GM12891 (cell line): ENCODE measurements around the gene RIMBP2.
"Not testable (repeated sequence)": the region's sequence is repeated elsewhere in the genome, so short reads cannot be mapped to it uniquely, and the experiment has no call there.

Source experiments
- DNase-seq: peaks from one replicate; pipeline ENCODE4 v3.0.0; 2011; ENCODE audit warnings: low spot score; ENCODE audit not compliant: insufficient read length
- FAIRE-seq: peaks from 2 replicates; lab custom pipeline; 2011; peaks lifted over from hg19 to GRCh38; lab: Jason Lieb, UNC
- PAX5 ChIP-seq: IDR thresholded peaks from 2 replicates; pipeline ENCODE4 v1.6.1; 2011; ENCODE audit warnings: low read length, moderate library complexity, mild to moderate bottlenecking; ENCODE audit not compliant: insufficient read depth, severe bottlenecking
- POLR2A ChIP-seq: IDR thresholded peaks from 2 replicates; pipeline ENCODE4 v1.6.1; 2011; ENCODE audit warnings: low read depth, low read length, control low read depth
- POLR2AphosphoS5 ChIP-seq: IDR thresholded peaks from 2 replicates; pipeline ENCODE4 v1.6.1; 2011; ENCODE audit warnings: low read depth, low read length, control low read depth
- POU2F2 ChIP-seq: IDR thresholded peaks from 2 replicates; pipeline ENCODE4 v1.6.1; 2011; ENCODE audit warnings: low read depth, mild to moderate bottlenecking, control low read depth, low read length, moderate library complexity
- SPI1 ChIP-seq: IDR thresholded peaks from 2 replicates; pipeline ENCODE4 v1.6.1; 2011; ENCODE audit warnings: low read depth, low read length, control low read depth
- TAF1 ChIP-seq: IDR thresholded peaks from 2 replicates; pipeline ENCODE4 v1.6.1; 2011; ENCODE audit warnings: low read depth, low read length, control low read depth

Gene RIMBP2

GRCh38 chr12:130698106-130698505 is 18.0 kb downstream of the RIMBP2 start:
- TF ChIP-seq TAF1 (no peak), POLR2A (no peak), SPI1 (no peak), POU2F2 (no peak), PAX5 (no peak), POLR2AphosphoS5 (no peak)
- DNase-seq: no peak

GRCh38 chr12:130696379-130697100 is 19.6 kb downstream of the RIMBP2 start:
- no peak for TF ChIP-seq POLR2A
- no peak for TF ChIP-seq SPI1
- no peak for TF ChIP-seq TAF1
- TF ChIP-seq PAX5: no peak
- no peak for TF ChIP-seq POLR2AphosphoS5
- no peak for TF ChIP-seq POU2F2
- DNase-seq: no peak
- FAIRE-seq: no peak

More at GRCh38 chr12:130698106-130698505, 18.0 kb downstream of the RIMBP2 start:
- no peak for FAIRE-seq

GRCh38 chr12:130695061-130695460 is 21.0 kb downstream of the RIMBP2 start:
- no peak for DNase-seq
- TF ChIP-seq PAX5 (no peak), POU2F2 (no peak), SPI1 (no peak), TAF1 (no peak)
- FAIRE-seq: no peak

- DNase-seq (no peak), FAIRE-seq (no peak)
- TF ChIP-seq POLR2A (no peak), POU2F2 (no peak), PAX5 (no peak), SPI1 (no peak), TAF1 (no peak), POLR2AphosphoS5 (no peak)
Measured at GRCh38 chr12:130689408-130690405, 26.4 kb downstream of the RIMBP2 start.

GRCh38 chr12:130688999-130689398 is 27.1 kb downstream of the RIMBP2 start:
- DNase-seq, FAIRE-seq: not testable (repeated sequence)

GRCh38 chr12:130687796-130688778 is 28.0 kb downstream of the RIMBP2 start:
- TF ChIP-seq TAF1 (no peak), POLR2A (no peak), POU2F2 (no peak), PAX5 (no peak), POLR2AphosphoS5 (no peak), SPI1 (no peak)
- FAIRE-seq (no peak), DNase-seq (no peak)

- no peak for TF ChIP-seq POU2F2
- no peak for TF ChIP-seq PAX5
- no peak for TF ChIP-seq POLR2A
- TF ChIP-seq TAF1: no peak
- no peak for TF ChIP-seq SPI1
- no peak for TF ChIP-seq POLR2AphosphoS5
- FAIRE-seq (no peak), DNase-seq (no peak)
Measured at GRCh38 chr12:130687190-130687589, 28.9 kb downstream of the RIMBP2 start.

GRCh38 chr12:130686511-130686991 is 29.5 kb downstream of the RIMBP2 start:
- DNase-seq (no peak), FAIRE-seq (no peak)
- no peak for TF ChIP-seq TAF1
- TF ChIP-seq PAX5: no peak
- no peak for TF ChIP-seq SPI1
- no peak for TF ChIP-seq POLR2A
- TF ChIP-seq POU2F2: no peak
- TF ChIP-seq POLR2AphosphoS5: no peak

GRCh38 chr12:130685850-130686249 is 30.2 kb downstream of the RIMBP2 start:
- no peak for FAIRE-seq
- no peak for DNase-seq
- TF ChIP-seq SPI1: no peak
- no peak for TF ChIP-seq POLR2AphosphoS5
- no peak for TF ChIP-seq PAX5
- no peak for TF ChIP-seq POLR2A
